ENCODE measurements around the gene SLC9A8.
A peak's percentile ranks its signal among the peaks of the same experiment; 100 is the strongest.

SLC9A8 gene

DNA sequence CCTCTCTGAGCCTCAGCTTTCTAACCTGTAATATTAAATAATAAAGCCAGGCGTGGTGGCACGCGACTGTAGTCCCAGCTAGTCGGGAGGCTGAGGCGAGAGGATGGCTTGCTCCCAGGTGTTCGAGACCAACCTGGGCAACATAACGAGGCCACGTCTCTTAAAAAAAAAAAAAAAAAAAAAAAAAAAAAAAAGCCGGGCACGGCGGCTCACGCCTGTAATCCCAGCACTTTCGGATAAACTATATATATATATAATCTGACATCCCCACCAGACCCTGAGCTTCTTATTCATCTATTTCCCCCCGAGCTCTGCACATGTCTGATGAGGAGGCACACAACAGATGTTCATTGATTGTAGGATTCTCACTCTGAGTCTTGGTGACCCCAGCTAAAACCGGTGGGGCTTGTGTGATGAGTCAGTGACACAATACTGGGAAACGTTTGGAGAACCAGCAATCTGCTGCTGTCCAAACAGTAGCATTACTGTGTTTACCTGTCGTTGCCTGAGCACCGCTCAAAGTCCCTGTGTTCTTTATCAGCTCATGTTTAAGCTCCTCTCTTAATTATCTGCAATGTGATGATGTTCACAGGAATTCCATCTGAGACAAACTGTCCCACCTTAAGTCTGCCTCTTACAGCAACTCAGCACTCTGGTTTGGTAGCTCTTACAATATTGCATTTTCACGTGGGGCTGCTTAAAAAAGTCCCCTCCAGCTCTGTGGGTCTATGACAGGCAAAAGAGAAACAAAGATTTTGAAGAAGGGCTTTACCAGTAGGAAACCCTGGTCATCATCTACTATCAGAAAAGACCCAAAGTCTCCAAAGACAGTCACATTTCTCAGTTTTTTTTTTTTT, 103.7 kb downstream of the SLC9A8 start:
- H3K27me3 Mint-ChIP-seq: no peaks in the 10 kb centered on the region
- DNase-seq (ENCODE audit: low spot score in 2 of 2) (peak in 1 of 2 donors; percentile 45), ATAC-seq (ENCODE audit: low read depth) (peak; percentile 50)
- H3K27ac Mint-ChIP-seq: peak overlapping the region; percentile 100
- peaks cover 1% of the 10 kb centered on the region for H3K36me3 Mint-ChIP-seq
- peak overlapping the region; percentile 99 for H3K4me3 Mint-ChIP-seq
- H3K4me1 Mint-ChIP-seq: peaks cover 16% of the 10 kb centered on the region
- no peaks in the 10 kb centered on the region for H3K9me3 Mint-ChIP-seq

DNA sequence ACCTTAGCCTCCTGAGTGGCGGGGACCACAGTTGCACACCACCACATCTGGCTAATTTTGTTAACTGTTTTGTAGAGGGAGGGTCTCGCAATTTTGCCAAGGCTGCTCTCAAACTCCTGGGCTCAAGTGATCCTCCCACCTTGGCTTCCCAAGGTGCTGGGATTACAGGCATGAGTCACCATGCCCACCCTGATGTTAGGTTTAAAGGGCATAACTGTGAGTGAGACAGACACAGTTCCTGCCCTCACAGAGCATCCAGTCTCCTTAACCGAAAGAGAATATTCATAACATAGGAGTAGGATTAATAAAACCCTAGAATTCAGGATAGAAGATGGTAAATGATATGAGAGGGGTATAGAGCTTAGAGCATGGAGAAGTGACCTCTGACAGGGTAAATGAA, 105.8 kb downstream of the SLC9A8 start:
- DNase-seq (ENCODE audit: low spot score in 2 of 2) (no peak), ATAC-seq (ENCODE audit: low read depth) (no peak)
- Mint-ChIP-seq H3K27me3 (no peaks in the 10 kb centered on the region), H3K36me3 (no peaks in the 10 kb centered on the region), H3K4me1 (peaks cover 16% of the 10 kb centered on the region), H3K4me3 (no peak overlapping the region), H3K27ac (no peak overlapping the region), H3K9me3 (no peaks in the 10 kb centered on the region)

DNA sequence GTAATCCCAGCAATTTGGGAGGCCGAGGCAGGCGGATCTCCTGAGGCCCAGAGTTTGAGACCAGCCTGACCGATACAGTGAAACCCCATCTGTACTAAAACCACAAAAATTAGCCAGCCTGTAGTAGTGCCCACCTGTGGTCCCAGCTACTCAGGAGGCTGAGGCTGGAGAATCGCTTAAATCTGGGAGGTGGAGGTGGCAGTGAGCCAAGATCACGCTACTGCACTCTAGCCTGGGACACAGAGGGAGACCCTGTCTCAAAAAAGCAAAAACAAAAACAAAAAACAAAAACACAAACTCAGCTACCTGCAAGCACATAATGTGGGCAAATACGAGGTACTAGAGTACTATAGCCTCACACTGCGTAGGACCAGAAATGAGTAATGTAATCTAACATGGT, 106.4 kb downstream of the SLC9A8 start:
- H3K4me1 Mint-ChIP-seq: peaks cover 16% of the 10 kb centered on the region
- ATAC-seq (ENCODE audit: low read depth): no peak
- H3K27me3 Mint-ChIP-seq: no peaks in the 10 kb centered on the region
- DNase-seq (ENCODE audit: low spot score in 2 of 2): no peak
- no peaks in the 10 kb centered on the region for H3K9me3 Mint-ChIP-seq
- no peaks in the 10 kb centered on the region for H3K36me3 Mint-ChIP-seq
- H3K27ac Mint-ChIP-seq: no peak overlapping the region
- no peak overlapping the region for H3K4me3 Mint-ChIP-seq

DNA sequence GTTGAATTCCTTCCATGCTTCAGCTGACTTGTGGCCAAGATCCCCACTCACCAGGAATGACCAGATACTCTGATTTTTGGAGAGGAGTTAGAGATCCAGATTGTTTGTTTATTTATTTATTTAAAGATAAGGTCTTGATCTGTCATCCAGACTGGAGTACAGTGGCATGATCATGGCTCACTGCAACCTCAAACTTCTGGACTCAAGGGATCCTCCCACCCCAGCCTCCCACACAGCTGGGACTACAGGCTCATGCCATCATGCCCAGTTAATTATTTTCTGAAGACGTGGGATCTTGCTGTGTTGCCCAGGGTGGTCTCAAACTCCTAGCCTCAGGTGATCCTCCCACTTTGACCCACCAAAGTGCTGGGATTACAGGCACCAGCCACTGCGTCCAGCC, 106.8 kb downstream of the SLC9A8 start:
- Mint-ChIP-seq H3K4me3 (no peak overlapping the region), H3K27me3 (no peaks in the 10 kb centered on the region), H3K4me1 (peaks cover 13% of the 10 kb centered on the region), H3K27ac (no peak overlapping the region), H3K36me3 (no peaks in the 10 kb centered on the region), H3K9me3 (no peaks in the 10 kb centered on the region)
- ATAC-seq (ENCODE audit: low read depth): no peak
- no peak for DNase-seq (ENCODE audit: low spot score in 2 of 2)

DNA sequence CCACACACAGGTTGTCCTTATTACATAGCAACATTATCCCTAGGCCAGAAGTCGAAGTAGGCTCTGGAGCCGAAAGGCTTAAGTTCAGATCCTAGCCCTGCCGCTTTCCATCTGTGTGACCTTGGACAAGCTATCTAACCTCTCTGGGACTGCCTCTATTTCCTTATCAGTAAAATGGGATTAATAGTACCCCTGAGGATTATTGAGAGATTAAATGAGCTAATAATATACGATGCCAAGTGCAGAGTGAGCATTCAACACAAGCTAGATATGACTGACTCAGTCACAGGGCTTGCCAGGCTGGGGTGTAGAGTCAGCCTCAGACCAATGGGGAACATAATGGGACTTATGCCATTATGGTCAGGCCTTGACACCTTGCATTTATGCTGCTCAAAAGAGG, 111.6 kb downstream of the SLC9A8 start:
- H3K9me3 Mint-ChIP-seq: no peaks in the 10 kb centered on the region
- H3K27me3 Mint-ChIP-seq: peaks cover 1% of the 10 kb centered on the region
- no peaks in the 10 kb centered on the region for H3K4me1 Mint-ChIP-seq
- DNase-seq (ENCODE audit: low spot score in 2 of 2): no peak
- H3K36me3 Mint-ChIP-seq: no peaks in the 10 kb centered on the region
- H3K4me3 Mint-ChIP-seq: no peak overlapping the region
- no peak for ATAC-seq (ENCODE audit: low read depth)
- H3K27ac Mint-ChIP-seq: no peak overlapping the region

DNA sequence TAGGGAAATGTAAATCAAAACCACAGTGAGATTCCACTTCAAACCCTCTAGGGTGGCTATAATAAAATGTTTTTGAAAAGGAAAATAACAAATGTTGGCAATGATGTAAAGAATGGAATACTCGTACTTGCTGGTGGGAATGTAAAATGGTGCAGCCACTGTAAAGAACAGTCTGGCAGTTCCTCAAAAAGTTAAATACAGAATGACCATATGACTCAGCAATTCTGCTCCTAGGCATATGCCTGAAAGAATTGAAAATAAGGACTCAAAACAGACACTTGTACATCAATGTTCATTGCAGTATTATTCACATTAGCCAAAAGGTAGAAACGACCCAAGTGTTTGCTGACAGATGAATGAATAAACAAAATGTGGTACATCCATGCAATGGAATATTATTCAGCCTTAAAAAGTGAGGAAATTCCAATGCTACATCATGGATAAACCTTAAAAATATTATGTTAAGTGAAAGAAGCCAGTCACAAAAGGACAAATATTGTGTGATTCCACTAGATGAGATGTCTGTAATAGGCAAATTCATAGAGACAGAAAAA, 113.3 kb downstream of the SLC9A8 start:
- Mint-ChIP-seq H3K27me3 (peaks cover 1% of the 10 kb centered on the region), H3K4me3 (no peak overlapping the region), H3K27ac (no peak overlapping the region), H3K4me1 (no peaks in the 10 kb centered on the region), H3K9me3 (no peaks in the 10 kb centered on the region), H3K36me3 (no peaks in the 10 kb centered on the region)
- ATAC-seq (ENCODE audit: low read depth): no peak
- DNase-seq (ENCODE audit: low spot score in 2 of 2): no peak

DNA sequence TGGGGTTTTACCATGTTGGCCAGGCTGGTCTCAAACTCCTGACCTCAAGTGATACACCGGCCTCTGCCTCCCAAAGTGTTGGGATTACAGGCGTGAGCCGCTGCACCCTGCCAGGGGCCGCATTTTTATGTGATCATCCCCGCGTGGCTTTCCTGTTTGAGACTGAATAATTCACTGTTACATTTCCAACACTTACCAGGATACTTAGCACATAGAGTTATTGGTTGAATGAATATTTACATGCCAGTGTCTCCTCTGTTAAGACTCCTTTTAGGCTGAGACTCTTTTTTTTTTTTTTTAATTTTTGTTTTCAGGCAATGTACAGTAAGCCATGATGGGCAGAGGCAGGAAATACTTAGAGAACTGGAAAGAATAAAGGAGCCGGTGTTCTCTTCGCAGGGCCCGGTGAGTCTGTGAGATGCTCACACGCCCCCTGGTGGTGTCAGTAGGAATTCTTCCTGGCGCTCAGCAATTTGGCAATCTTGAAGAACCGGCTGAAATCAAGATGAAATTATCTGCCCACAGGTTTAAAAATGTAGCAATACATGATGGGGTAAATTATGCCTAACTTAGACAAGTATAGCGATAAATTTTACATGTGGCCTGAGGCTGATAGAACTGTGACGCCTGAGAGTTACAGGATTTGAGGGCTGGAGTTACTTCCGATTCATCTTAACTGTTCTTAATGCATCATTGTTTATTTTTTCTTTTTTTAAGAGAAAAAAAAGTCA, 115.9 kb downstream of the SLC9A8 start:
- DNase-seq (ENCODE audit: low spot score in 2 of 2) (peak; percentile 75 to 77), ATAC-seq (ENCODE audit: low read depth) (peak; percentile 92)
- Mint-ChIP-seq H3K9me3 (no peaks in the 10 kb centered on the region), H3K4me3 (no peak overlapping the region), H3K27me3 (peaks cover 1% of the 10 kb centered on the region), H3K4me1 (no peaks in the 10 kb centered on the region), H3K27ac (no peak overlapping the region), H3K36me3 (no peaks in the 10 kb centered on the region)

DNA sequence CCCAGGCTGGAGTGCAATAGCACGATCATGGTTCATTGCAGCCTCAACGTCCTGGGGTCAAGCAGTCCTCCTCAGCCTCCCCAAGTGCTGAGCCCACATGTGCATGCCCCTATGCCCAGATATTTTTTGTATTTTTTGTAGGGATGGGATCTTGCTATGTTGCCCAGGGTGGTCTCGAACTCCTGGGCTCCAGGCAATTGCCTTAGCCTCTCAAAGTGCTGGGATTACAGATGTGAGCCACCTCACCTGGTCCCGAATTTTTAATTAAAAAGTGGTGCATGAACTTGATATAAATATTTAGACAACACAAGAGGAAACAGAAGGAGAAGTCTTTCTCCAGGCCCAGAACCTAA, 116.5 kb downstream of the SLC9A8 start:
- no peak overlapping the region for H3K4me3 Mint-ChIP-seq
- ATAC-seq (ENCODE audit: low read depth) (no peak), DNase-seq (ENCODE audit: low spot score in 2 of 2) (no peak)
- no peak overlapping the region for H3K27ac Mint-ChIP-seq
- H3K4me1 Mint-ChIP-seq: peaks cover 2% of the 10 kb centered on the region
- peaks cover 1% of the 10 kb centered on the region for H3K27me3 Mint-ChIP-seq
- H3K9me3 Mint-ChIP-seq: no peaks in the 10 kb centered on the region
- H3K36me3 Mint-ChIP-seq: no peaks in the 10 kb centered on the region

DNA sequence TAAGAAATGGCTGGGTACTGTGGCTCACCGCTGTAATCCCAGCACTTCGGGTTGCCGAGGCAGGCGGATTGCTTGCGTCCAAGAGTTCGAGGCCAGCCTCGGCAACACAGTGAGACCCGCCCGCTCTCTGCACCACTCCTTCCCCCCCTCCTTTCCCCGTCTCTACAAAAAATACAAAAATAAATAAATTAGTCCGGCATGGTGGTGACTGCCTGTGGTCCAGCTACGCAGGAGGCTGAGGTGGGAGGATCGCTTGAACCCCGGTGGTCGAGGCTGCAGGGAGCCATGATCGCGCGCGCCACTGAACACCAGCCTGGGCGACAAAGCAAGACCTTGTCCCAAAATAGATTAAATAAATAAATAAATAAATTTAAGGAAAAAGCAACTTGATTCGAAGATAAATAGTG, 123.1 kb downstream of the SLC9A8 start:
- H3K4me3 Mint-ChIP-seq: peak overlapping the region; percentile 97
- ATAC-seq (ENCODE audit: low read depth): peak; percentile 4
- DNase-seq (ENCODE audit: low spot score in 2 of 2): no peak
- peaks cover 5% of the 10 kb centered on the region for H3K36me3 Mint-ChIP-seq
- H3K9me3 Mint-ChIP-seq: no peaks in the 10 kb centered on the region
- peak overlapping the region; percentile 93 for H3K27ac Mint-ChIP-seq
- H3K27me3 Mint-ChIP-seq: no peaks in the 10 kb centered on the region
- peaks cover 35% of the 10 kb centered on the region for H3K4me1 Mint-ChIP-seq

DNA sequence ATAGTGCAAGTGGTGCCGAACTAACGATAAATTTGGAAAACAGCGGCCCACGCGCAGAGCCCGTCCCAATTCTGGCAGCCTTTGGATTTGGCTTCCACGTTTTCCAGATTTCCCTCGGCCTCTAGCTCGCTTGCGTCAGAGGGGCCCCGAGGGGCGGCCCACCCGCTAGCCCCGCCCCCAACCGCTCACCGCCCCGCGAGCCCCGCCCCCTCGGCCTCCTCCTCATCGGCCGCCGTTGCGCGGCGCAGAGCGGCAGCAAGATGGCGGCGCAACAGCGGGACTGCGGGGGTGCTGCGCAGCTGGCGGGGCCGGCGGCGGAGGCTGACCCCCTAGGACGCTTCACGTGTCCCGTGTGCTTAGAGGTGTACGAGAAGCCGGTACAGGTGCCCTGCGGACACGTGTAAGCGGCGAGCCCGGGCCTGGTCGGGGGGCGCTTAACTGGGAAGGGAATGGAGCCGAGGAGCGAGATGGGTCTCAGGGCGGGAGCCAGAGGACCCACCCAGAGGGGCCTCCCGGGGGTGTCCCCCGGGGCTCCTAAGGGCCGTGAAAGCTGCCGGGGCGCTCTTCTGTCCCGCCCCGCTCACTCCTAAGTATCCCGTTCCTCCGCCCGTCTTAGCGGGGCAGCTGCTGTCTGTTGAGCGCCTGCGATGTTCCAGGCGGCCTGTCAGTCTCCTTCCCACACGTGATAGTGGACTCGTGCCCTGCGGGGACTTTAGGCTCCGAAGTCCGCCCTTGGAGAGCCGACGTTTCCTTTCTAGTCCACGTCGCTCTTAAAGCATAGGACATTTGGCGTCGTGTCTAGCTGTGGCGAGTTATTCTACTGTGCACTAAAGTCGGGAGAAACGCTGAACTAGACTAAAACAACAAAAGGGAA, 123.8 kb downstream of the SLC9A8 start, which contains the start of gene RNF114:
RNF114 (plus strand) TSS at position 245 of the 874 bp plus-strand sequence; CDS start at position 261, 16 bp downstream.
- DNase-seq (ENCODE audit: low spot score in 2 of 2) (peak; percentile 77 to 83), ATAC-seq (ENCODE audit: low read depth) (peak; percentile 83)
- Mint-ChIP-seq H3K9me3 (no peaks in the 10 kb centered on the region), H3K4me1 (peaks cover 41% of the 10 kb centered on the region), H3K36me3 (peaks cover 10% of the 10 kb centered on the region), H3K27ac (peak within 1 kb of the TSS; percentile 93), H3K27me3 (no peaks in the 10 kb centered on the region), H3K4me3 (peak within 1 kb of the TSS; percentile 97)

DNA sequence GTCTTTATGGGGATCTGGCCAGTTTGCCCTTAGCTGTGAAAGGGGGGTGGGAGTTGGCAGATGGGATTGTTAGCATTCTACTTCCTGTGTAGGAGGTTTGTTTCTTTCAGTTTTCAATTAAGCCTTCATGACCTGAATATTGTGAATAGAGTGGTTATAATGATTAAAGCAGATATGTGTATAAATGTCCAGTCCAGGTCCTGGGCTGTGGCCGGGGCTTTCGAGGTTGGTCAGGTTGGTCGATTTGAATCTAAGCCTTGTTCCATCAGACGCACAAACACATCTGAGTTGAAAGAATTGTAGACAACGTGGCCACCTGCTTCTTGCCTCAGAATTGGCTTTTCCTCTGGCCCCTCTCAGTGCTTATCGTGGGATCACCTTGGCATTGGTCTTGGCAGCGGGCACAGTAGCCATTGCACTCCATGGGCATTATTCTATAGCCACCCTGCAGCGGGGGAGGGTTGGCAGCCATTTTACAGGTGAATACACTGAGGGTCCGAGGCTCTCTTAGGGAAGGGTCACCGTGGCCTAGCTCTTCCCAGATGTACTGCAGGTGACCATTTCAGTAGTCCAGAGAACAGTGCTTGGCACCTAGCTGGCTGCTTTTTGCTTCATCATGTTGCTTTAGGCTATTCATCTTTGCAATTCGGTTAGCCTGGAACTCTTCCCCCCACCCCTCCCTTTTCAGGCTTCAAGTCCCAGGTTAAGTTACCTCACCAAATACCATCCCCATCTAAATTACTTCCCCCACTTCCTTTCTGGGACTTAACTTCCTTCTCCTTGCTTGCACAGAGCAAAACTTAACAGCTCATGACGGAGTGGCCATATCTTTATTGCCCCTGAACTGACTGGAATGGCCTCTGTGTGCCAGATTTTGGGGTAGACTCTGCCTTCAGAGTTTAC, 124.7 kb downstream of the SLC9A8 start:
- Mint-ChIP-seq H3K4me1 (peaks cover 43% of the 10 kb centered on the region), H3K9me3 (no peaks in the 10 kb centered on the region), H3K27me3 (no peaks in the 10 kb centered on the region), H3K27ac (peak overlapping the region; percentile 93), H3K4me3 (peak overlapping the region; percentile 97), H3K36me3 (peaks cover 12% of the 10 kb centered on the region)
- ATAC-seq (ENCODE audit: low read depth) (peak; percentile 8), DNase-seq (ENCODE audit: low spot score in 2 of 2) (no peak)

DNA sequence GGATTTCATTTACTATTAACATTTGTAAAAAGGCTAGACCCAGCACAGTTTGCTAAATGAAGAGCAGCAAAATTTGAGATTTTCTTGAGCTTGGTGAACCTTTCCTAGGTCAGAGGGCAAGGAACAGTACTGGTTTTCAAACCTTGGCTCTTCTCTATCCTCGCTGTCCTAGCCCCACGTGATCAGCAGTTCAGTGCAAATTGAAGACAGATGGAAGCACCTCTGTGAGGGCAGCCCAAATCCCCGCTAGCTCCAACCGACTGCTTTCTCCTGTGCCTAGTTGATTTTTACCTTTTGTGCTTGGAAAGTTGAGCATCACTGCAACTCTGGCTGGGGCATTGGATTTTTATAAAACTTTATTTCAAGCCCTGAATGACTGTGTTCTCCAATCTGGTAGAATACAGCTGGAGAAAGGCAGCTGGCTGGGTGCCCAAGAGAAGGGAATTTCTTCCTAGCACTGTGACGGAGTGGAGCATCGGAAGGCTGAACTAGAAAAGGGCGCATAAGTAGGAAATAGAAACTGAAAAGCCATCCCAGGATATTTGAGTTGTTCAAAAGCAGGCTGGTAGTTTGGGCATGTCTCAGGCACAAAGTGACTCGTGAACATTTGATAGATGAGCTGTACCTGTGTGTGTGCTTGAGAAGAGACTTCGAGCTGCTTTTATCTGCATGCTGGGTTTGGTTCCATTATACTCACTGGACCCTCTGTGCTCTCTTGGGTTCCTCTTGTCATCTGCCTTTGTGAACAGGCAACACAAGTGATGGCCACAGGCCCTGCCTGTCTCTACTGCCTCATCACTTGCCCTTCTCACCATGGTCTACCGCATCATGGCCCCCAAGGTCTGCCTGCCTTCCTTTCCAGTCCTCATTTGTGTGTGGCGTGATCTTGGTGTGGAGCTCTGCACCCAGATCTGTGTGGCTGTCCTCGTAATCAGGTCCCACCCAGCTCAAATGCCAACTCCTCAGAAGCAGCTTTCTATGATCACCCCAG, 125.8 kb downstream of the SLC9A8 start:
- no peaks in the 10 kb centered on the region for H3K27me3 Mint-ChIP-seq
- no peak for ATAC-seq (ENCODE audit: low read depth)
- no peak for DNase-seq (ENCODE audit: low spot score in 2 of 2)
- H3K27ac Mint-ChIP-seq: peak overlapping the region; percentile 93
- peaks cover 15% of the 10 kb centered on the region for H3K36me3 Mint-ChIP-seq
- peak overlapping the region; percentile 50 for H3K4me3 Mint-ChIP-seq
- no peaks in the 10 kb centered on the region for H3K9me3 Mint-ChIP-seq
- H3K4me1 Mint-ChIP-seq: peaks cover 43% of the 10 kb centered on the region
